Panc1 (cell line): ENCODE results near the gene CLEC20A. TPM values are rescaled to one million over a fixed set of nuclear protein-coding genes. Genes with fewer than 3 reads are reported as not detected.

Experiments
- ATAC-seq: fragments of 200-7000 bp; cut with Tn5 transposase; 2 replicates; pipeline ENCODE4 v1.9.1; 2020; ENCODE audit warnings: mild to moderate bottlenecking, moderate library complexity
- BruUV-seq: library from RNA; stranded (reverse); fragments of 400-500 nt; replicated peaks from 2 replicates; lab custom pipeline; 2021; lab: Mats Ljungman, UMichigan
- CTCF ChIA-PET: fragments of 300-600 bp; sonication (Branson Sonifier 250); formaldehyde crosslinking; loops from one replicate; lab custom pipeline; 2022; ENCODE audit warnings: antibody characterized with exemption; lab: Charles Lee
- POLR2A ChIA-PET: fragments of 300-600 bp; sonication (Branson Sonifier 250); formaldehyde crosslinking; loops from one replicate; lab custom pipeline; 2022; ENCODE audit warnings: antibody characterized with exemption; lab: Charles Lee
- DNase-seq: peaks from one replicate; pipeline ENCODE4 v3.0.0-alpha.2; 2010; ENCODE audit warnings: low read depth, low spot score
- H3K27ac ChIP-seq: 2 replicates; pipeline ENCODE4 v1.5.1; 2011; ENCODE audit warnings: mild to moderate bottlenecking, low read length, inconsistent platforms
- H3K27me3 ChIP-seq: fragments of 200-500 bp; sonication (Bioruptor generic); 2 replicates; pipeline ENCODE4 v1.6.0; 2014; ENCODE audit warnings: low read length, inconsistent platforms; ENCODE audit not compliant: control insufficient read depth, insufficient read depth
- H3K36me3 ChIP-seq: fragments of 200-500 bp; sonication (Bioruptor generic); 2 replicates; pipeline ENCODE4 v1.5.1; 2014; ENCODE audit warnings: inconsistent platforms, mild to moderate bottlenecking, low read length, moderate library complexity; ENCODE audit not compliant: control insufficient read depth, insufficient read depth
- H3K4me1 ChIP-seq: 2 replicates; pipeline ENCODE4 v1.5.1; 2011; ENCODE audit warnings: inconsistent platforms, mild to moderate bottlenecking, low read length, moderate library complexity; ENCODE audit not compliant: control insufficient read depth, insufficient read depth
- H3K4me3 ChIP-seq, 2 experiments: 2 replicates each; pipeline ENCODE4 v1.5.1; 2011 to 2012; ENCODE audit warnings: low read depth in 2 of 2, low read length in 2 of 2, mild to moderate bottlenecking in 2 of 2, inconsistent platforms in 1 of 2, moderate library complexity in 1 of 2
- H3K9me3 ChIP-seq: fragments of 200-500 bp; sonication (Bioruptor generic); 2 replicates; pipeline ENCODE4 v1.5.1; 2014; ENCODE audit warnings: low read depth, mild to moderate bottlenecking, inconsistent platforms, low read length, moderate library complexity; ENCODE audit not compliant: control insufficient read depth, insufficient read depth
- CTCF ChIP-seq: fragments of 450-650 bp; IDR thresholded peaks from 2 replicates; pipeline ENCODE4 v1.5.1; 2017; ENCODE audit warnings: mild to moderate bottlenecking
- POLR2AphosphoS5 ChIP-seq: IDR thresholded peaks from 2 replicates; pipeline ENCODE4 v1.6.1; 2012; ENCODE audit warnings: mild to moderate bottlenecking, low read depth, low read length, moderate library complexity
- REST ChIP-seq, 2 experiments: IDR thresholded peaks; 2 replicates each; pipeline ENCODE4 v1.6.1; 2011 to 2012; ENCODE audit warnings: low read depth in 2 of 2, control low read depth in 1 of 2, low read length in 1 of 2, mild to moderate bottlenecking in 1 of 2, moderate library complexity in 1 of 2; ENCODE audit not compliant: insufficient read depth in 1 of 2
- SIN3A ChIP-seq: IDR thresholded peaks from 2 replicates; pipeline ENCODE4 v1.6.1; 2012; ENCODE audit warnings: low read depth, mild to moderate bottlenecking, low read length, moderate library complexity, borderline replicate concordance; ENCODE audit not compliant: insufficient read depth
- TCF7L2 ChIP-seq: IDR thresholded peaks from 2 replicates; pipeline ENCODE4 v1.6.1; 2011; ENCODE audit warnings: mild to moderate bottlenecking, low read depth, low read length, inconsistent platforms
- in situ Hi-C: cut with HindIII; loops from 2 replicates; pipeline ENCODE4 v1.10.0; 2016; ENCODE audit warnings: low sequenced_read_pairs, low pct_unique_long_range_greater_than_20kb
- intact Hi-C: fragments of 100-400 bp; cut with micrococcal nuclease; formaldehyde crosslinking; loops from one replicate; pipeline ENCODE4 v1.10.0; 2022; ENCODE audit not compliant: unreplicated experiment
- total RNA-seq: library from RNA; stranded (reverse); gene quantifications from one replicate; pipeline ENCODE4 v1.2.1, GENCODE V29; 2021; ENCODE audit not compliant: unreplicated experiment

The CLEC20A gene
- total RNA-seq, 1 experiment from 2014 or later = not detected

GRCh38 chr1:178458203-178458602 is 38.6 kb downstream of the CLEC20A start:
- no peaks in the 10 kb centered on the region for H3K4me1 ChIP-seq
- ChIA-PET CTCF (no interaction called here), POLR2A (no interaction called here)
- no TSS peak for BruUV-seq
- no peak overlapping the region for H3K27ac ChIP-seq
- in situ Hi-C loops (no loop called here), intact Hi-C loops (no loop called here)
- H3K36me3 ChIP-seq = peaks cover 9% of the 10 kb centered on the region; the same call in 1 of the 2 replicates
- ATAC-seq = no peak; the same call in 1 of the 2 replicates
- TF ChIP-seq POLR2AphosphoS5 (no peak), SIN3A (no peak), TCF7L2 (no peak), CTCF (no peak)
- no peak for DNase-seq
- no peak overlapping the region for H3K4me3 ChIP-seq
- H3K27me3 ChIP-seq = no peaks in the 10 kb centered on the region
- H3K9me3 ChIP-seq = no peaks in the 10 kb centered on the region

GRCh38 chr1:178457651-178458050 is 39.1 kb downstream of the CLEC20A start:
- ATAC-seq (no peak), DNase-seq (no peak)
- Histone ChIP-seq H3K4me1 (no peaks in the 10 kb centered on the region), H3K36me3 (peaks cover 9% of the 10 kb centered on the region; the same call in 1 of the 2 replicates), H3K4me3 (no peak overlapping the region), H3K9me3 (no peaks in the 10 kb centered on the region), H3K27ac (no peak overlapping the region), H3K27me3 (no peaks in the 10 kb centered on the region)
- intact Hi-C loops = no loop called here
- ChIA-PET CTCF (no interaction called here), POLR2A (no interaction called here)
- no TSS peak for BruUV-seq
- no peak for TF ChIP-seq CTCF
- no peak for TF ChIP-seq TCF7L2
- no peak for TF ChIP-seq POLR2AphosphoS5
- TF ChIP-seq REST (IDR thresholded peaks at IDR 0.05; ENCODE audit: insufficient read depth in 1 of 2, low read depth in 2 of 2, low read length in 1 of 2) = no peak
- no peak for TF ChIP-seq SIN3A
- in situ Hi-C loops = no loop called here
